ENCODE measurements around the gene ZNF217.
"Not testable (repeated sequence)": the region's sequence is repeated elsewhere in the genome, so short reads cannot be mapped to it uniquely, and the experiment has no call there.

ZNF217 gene

GRCh38 chr20:53602661-53603060, 9.0 kb upstream of the ZNF217 start:
- Histone ChIP-seq H3K4me3 (ENCODE audit: low read length) (no peak overlapping the region), H3K36me3 (ENCODE audit: control insufficient read depth, low read depth, low read length) (no peaks in the 10 kb centered on the region), H3K27ac (ENCODE audit: low read length) (no peak overlapping the region), H3K4me1 (ENCODE audit: control insufficient read depth, low read depth, low read length) (peaks cover 4% of the 10 kb centered on the region), H3K27me3 (ENCODE audit: control insufficient read depth, insufficient read depth, low read length) (no peaks in the 10 kb centered on the region), H3K9me3 (ENCODE audit: control insufficient read depth, low read depth, low read length) (no peaks in the 10 kb centered on the region), H3K9ac (ENCODE audit: low read length) (no peak overlapping the region)

- no peak overlapping the region for H3K27ac ChIP-seq (ENCODE audit: low read length)
- H3K27me3 ChIP-seq (ENCODE audit: control insufficient read depth, insufficient read depth, low read length) = no peaks in the 10 kb centered on the region
- H3K36me3 ChIP-seq (ENCODE audit: control insufficient read depth, low read depth, low read length) = no peaks in the 10 kb centered on the region
- no peaks in the 10 kb centered on the region for H3K9me3 ChIP-seq (ENCODE audit: control insufficient read depth, low read depth, low read length)
- H3K4me1 ChIP-seq (ENCODE audit: control insufficient read depth, low read depth, low read length) = peaks cover 21% of the 10 kb centered on the region
- H3K9ac ChIP-seq (ENCODE audit: low read length) = no peak overlapping the region
- no peak overlapping the region for H3K4me3 ChIP-seq (ENCODE audit: low read length)
These were observed 6.4 kb upstream of the ZNF217 start for GRCh38 chr20:53599910-53600632.

GRCh38 chr20:53599378-53599777, 5.7 kb upstream of the ZNF217 start:
- Histone ChIP-seq H3K9me3 (ENCODE audit: control insufficient read depth, low read depth, low read length) (no peaks in the 10 kb centered on the region), H3K27me3 (ENCODE audit: control insufficient read depth, insufficient read depth, low read length) (no peaks in the 10 kb centered on the region), H3K36me3 (ENCODE audit: control insufficient read depth, low read depth, low read length) (no peaks in the 10 kb centered on the region), H3K9ac (ENCODE audit: low read length) (no peak overlapping the region), H3K27ac (ENCODE audit: low read length) (no peak overlapping the region), H3K4me1 (ENCODE audit: control insufficient read depth, low read depth, low read length) (peaks cover 23% of the 10 kb centered on the region), H3K4me3 (ENCODE audit: low read length) (no peak overlapping the region)

GRCh38 chr20:53599044-53599362, 5.4 kb upstream of the ZNF217 start:
- Histone ChIP-seq H3K27me3 (ENCODE audit: control insufficient read depth, insufficient read depth, low read length) (no peaks in the 10 kb centered on the region), H3K9ac (ENCODE audit: low read length) (no peak overlapping the region), H3K9me3 (ENCODE audit: control insufficient read depth, low read depth, low read length) (no peaks in the 10 kb centered on the region), H3K36me3 (ENCODE audit: control insufficient read depth, low read depth, low read length) (no peaks in the 10 kb centered on the region), H3K4me3 (ENCODE audit: low read length) (no peak overlapping the region), H3K27ac (ENCODE audit: low read length) (no peak overlapping the region), H3K4me1 (ENCODE audit: control insufficient read depth, low read depth, low read length) (peaks cover 23% of the 10 kb centered on the region)

GRCh38 chr20:53598140-53599043, 4.8 kb upstream of the ZNF217 start:
- no peaks in the 10 kb centered on the region for H3K9me3 ChIP-seq (ENCODE audit: control insufficient read depth, low read depth, low read length)
- H3K4me3 ChIP-seq (ENCODE audit: low read length) = no peak overlapping the region
- no peaks in the 10 kb centered on the region for H3K36me3 ChIP-seq (ENCODE audit: control insufficient read depth, low read depth, low read length)
- no peak overlapping the region for H3K27ac ChIP-seq (ENCODE audit: low read length)
- no peak overlapping the region for H3K9ac ChIP-seq (ENCODE audit: low read length)
- H3K4me1 ChIP-seq (ENCODE audit: control insufficient read depth, low read depth, low read length) = peaks cover 23% of the 10 kb centered on the region
- H3K27me3 ChIP-seq (ENCODE audit: control insufficient read depth, insufficient read depth, low read length) = no peaks in the 10 kb centered on the region

GRCh38 chr20:53597521-53598120, 4.0 kb upstream of the ZNF217 start:
- Histone ChIP-seq H3K36me3 (ENCODE audit: control insufficient read depth, low read depth, low read length) (no peaks in the 10 kb centered on the region), H3K9ac (ENCODE audit: low read length) (no peak overlapping the region), H3K27ac (ENCODE audit: low read length) (no peak overlapping the region), H3K4me1 (ENCODE audit: control insufficient read depth, low read depth, low read length) (peaks cover 23% of the 10 kb centered on the region), H3K4me3 (ENCODE audit: low read length) (no peak overlapping the region), H3K27me3 (ENCODE audit: control insufficient read depth, insufficient read depth, low read length) (no peaks in the 10 kb centered on the region), H3K9me3 (ENCODE audit: control insufficient read depth, low read depth, low read length) (no peaks in the 10 kb centered on the region)

GRCh38 chr20:53597030-53597482, 3.4 kb upstream of the ZNF217 start:
- no peaks in the 10 kb centered on the region for H3K27me3 ChIP-seq (ENCODE audit: control insufficient read depth, insufficient read depth, low read length)
- H3K9ac ChIP-seq (ENCODE audit: low read length) = peak overlapping the region; percentile 32
- H3K4me3 ChIP-seq (ENCODE audit: low read length) = peak overlapping the region; percentile 40
- H3K9me3 ChIP-seq (ENCODE audit: control insufficient read depth, low read depth, low read length) = no peaks in the 10 kb centered on the region
- peak overlapping the region; percentile 30 for H3K27ac ChIP-seq (ENCODE audit: low read length)
- no peaks in the 10 kb centered on the region for H3K36me3 ChIP-seq (ENCODE audit: control insufficient read depth, low read depth, low read length)
- peaks cover 23% of the 10 kb centered on the region for H3K4me1 ChIP-seq (ENCODE audit: control insufficient read depth, low read depth, low read length)

GRCh38 chr20:53596189-53597001, 2.8 kb upstream of the ZNF217 start:
- H3K36me3 ChIP-seq (ENCODE audit: control insufficient read depth, low read depth, low read length); H3K9me3 ChIP-seq (ENCODE audit: control insufficient read depth, low read depth, low read length); H3K27ac ChIP-seq (ENCODE audit: low read length); H3K27me3 ChIP-seq (ENCODE audit: control insufficient read depth, insufficient read depth, low read length): not testable (repeated sequence)
- Histone ChIP-seq H3K4me3 (ENCODE audit: low read length) (peak overlapping the region; percentile 40), H3K9ac (ENCODE audit: low read length) (peak overlapping the region; percentile 32), H3K4me1 (ENCODE audit: control insufficient read depth, low read depth, low read length) (peaks cover 23% of the 10 kb centered on the region)

- not testable (repeated sequence) for H3K9me3 ChIP-seq (ENCODE audit: control insufficient read depth, low read depth, low read length); H3K27me3 ChIP-seq (ENCODE audit: control insufficient read depth, insufficient read depth, low read length); H3K4me3 ChIP-seq (ENCODE audit: low read length); H3K27ac ChIP-seq (ENCODE audit: low read length); H3K36me3 ChIP-seq (ENCODE audit: control insufficient read depth, low read depth, low read length)
- Histone ChIP-seq H3K9ac (ENCODE audit: low read length) (peak overlapping the region; percentile 88), H3K4me1 (ENCODE audit: control insufficient read depth, low read depth, low read length) (peaks cover 23% of the 10 kb centered on the region)
These were observed 2.1 kb upstream of the ZNF217 start for GRCh38 chr20:53595742-53596141.

GRCh38 chr20:53595018-53595378, 1.4 kb upstream of the ZNF217 start:
- H3K9me3 ChIP-seq (ENCODE audit: control insufficient read depth, low read depth, low read length) = no peaks in the 10 kb centered on the region
- H3K36me3 ChIP-seq (ENCODE audit: control insufficient read depth, low read depth, low read length) = no peaks in the 10 kb centered on the region
- peak overlapping the region; percentile 78 for H3K4me3 ChIP-seq (ENCODE audit: low read length)
- H3K9ac ChIP-seq (ENCODE audit: low read length) = peak overlapping the region; percentile 88
- peak overlapping the region; percentile 85 for H3K27ac ChIP-seq (ENCODE audit: low read length)
- H3K4me1 ChIP-seq (ENCODE audit: control insufficient read depth, low read depth, low read length) = peaks cover 30% of the 10 kb centered on the region
- no peaks in the 10 kb centered on the region for H3K27me3 ChIP-seq (ENCODE audit: control insufficient read depth, insufficient read depth, low read length)
